ENCODE results near the gene SOX6. TPM values are rescaled to one million over a fixed set of nuclear protein-coding genes. Genes with fewer than 3 reads are reported as not detected.
"Not testable (repeated sequence)": the region's sequence is repeated elsewhere in the genome, so short reads cannot be mapped to it uniquely, and the experiment has no call there.

SOX6 gene
- total RNA-seq, 1 donor from 2014 or later = not detected

- Mint-ChIP-seq H3K9me3 (no peaks in the 10 kb centered on the region), H3K36me3 (ENCODE audit: low read depth) (no peaks in the 10 kb centered on the region), H3K27me3 (no peaks in the 10 kb centered on the region), H3K4me3 (no peak overlapping the region), H3K27ac (no peak overlapping the region), H3K4me1 (no peaks in the 10 kb centered on the region)
- DNase-seq = no peak
- intact Hi-C loops (cut with micrococcal nuclease) = no loop called here
Observed at GRCh38 chr11:16037179-16037578, 319.2 kb downstream of the SOX6 start.

- no peaks in the 10 kb centered on the region for H3K36me3 Mint-ChIP-seq (ENCODE audit: low read depth)
- H3K4me3 Mint-ChIP-seq = no peak overlapping the region
- no peak overlapping the region for H3K27ac Mint-ChIP-seq
- H3K4me1 Mint-ChIP-seq = no peaks in the 10 kb centered on the region
- intact Hi-C loops (cut with micrococcal nuclease) = no loop called here
- H3K27me3 Mint-ChIP-seq = no peaks in the 10 kb centered on the region
- no peaks in the 10 kb centered on the region for H3K9me3 Mint-ChIP-seq
- DNase-seq = no peak
Observed at GRCh38 chr11:16036218-16036617, 320.1 kb downstream of the SOX6 start.

- no peak for DNase-seq
- no peaks in the 10 kb centered on the region for H3K9me3 Mint-ChIP-seq
- no peaks in the 10 kb centered on the region for H3K4me1 Mint-ChIP-seq
- H3K27me3 Mint-ChIP-seq = no peaks in the 10 kb centered on the region
- intact Hi-C loops (cut with micrococcal nuclease) = no loop called here
- H3K4me3 Mint-ChIP-seq = no peak overlapping the region
- no peaks in the 10 kb centered on the region for H3K36me3 Mint-ChIP-seq (ENCODE audit: low read depth)
- H3K27ac Mint-ChIP-seq = no peak overlapping the region
Observed at GRCh38 chr11:16034074-16034473, 322.3 kb downstream of the SOX6 start.

- no peak for DNase-seq
- H3K36me3 Mint-ChIP-seq (ENCODE audit: low read depth) = no peaks in the 10 kb centered on the region
- intact Hi-C loops (cut with micrococcal nuclease) = no loop called here
- H3K27ac Mint-ChIP-seq = no peak overlapping the region
- H3K27me3 Mint-ChIP-seq = no peaks in the 10 kb centered on the region
- no peak overlapping the region for H3K4me3 Mint-ChIP-seq
- H3K9me3 Mint-ChIP-seq = no peaks in the 10 kb centered on the region
- no peaks in the 10 kb centered on the region for H3K4me1 Mint-ChIP-seq
Observed at GRCh38 chr11:16032974-16033373, 323.4 kb downstream of the SOX6 start.

- Mint-ChIP-seq H3K36me3 (ENCODE audit: low read depth) (no peaks in the 10 kb centered on the region), H3K4me1 (no peaks in the 10 kb centered on the region), H3K4me3 (no peak overlapping the region), H3K27me3 (no peaks in the 10 kb centered on the region), H3K9me3 (no peaks in the 10 kb centered on the region), H3K27ac (no peak overlapping the region)
- no peak for DNase-seq
- intact Hi-C loops (cut with micrococcal nuclease) = no loop called here
Observed at GRCh38 chr11:16031210-16031609, 325.1 kb downstream of the SOX6 start.

GRCh38 chr11:16030664-16031063, 325.7 kb downstream of the SOX6 start:
- Mint-ChIP-seq H3K27me3 (no peaks in the 10 kb centered on the region), H3K4me3 (no peak overlapping the region), H3K27ac (no peak overlapping the region), H3K9me3 (no peaks in the 10 kb centered on the region), H3K4me1 (no peaks in the 10 kb centered on the region), H3K36me3 (ENCODE audit: low read depth) (no peaks in the 10 kb centered on the region)
- intact Hi-C loops (cut with micrococcal nuclease) = no loop called here
- DNase-seq = no peak

- H3K27ac Mint-ChIP-seq; H3K9me3 Mint-ChIP-seq; H3K36me3 Mint-ChIP-seq (ENCODE audit: low read depth); intact Hi-C loops (cut with micrococcal nuclease); DNase-seq; H3K4me1 Mint-ChIP-seq; H3K4me3 Mint-ChIP-seq; H3K27me3 Mint-ChIP-seq: not testable (repeated sequence)
Observed at GRCh38 chr11:16029151-16029550, 327.2 kb downstream of the SOX6 start.

- DNase-seq = no peak
- intact Hi-C loops (cut with micrococcal nuclease) = no loop called here
- no peaks in the 10 kb centered on the region for H3K9me3 Mint-ChIP-seq
- H3K4me3 Mint-ChIP-seq = no peak overlapping the region
- H3K4me1 Mint-ChIP-seq = no peaks in the 10 kb centered on the region
- H3K27ac Mint-ChIP-seq = no peak overlapping the region
- H3K36me3 Mint-ChIP-seq (ENCODE audit: low read depth) = no peaks in the 10 kb centered on the region
- H3K27me3 Mint-ChIP-seq = no peaks in the 10 kb centered on the region
Observed at GRCh38 chr11:16028419-16028818, 327.9 kb downstream of the SOX6 start.

- Mint-ChIP-seq H3K9me3 (no peaks in the 10 kb centered on the region), H3K27ac (no peak overlapping the region), H3K27me3 (no peaks in the 10 kb centered on the region), H3K4me3 (no peak overlapping the region), H3K36me3 (ENCODE audit: low read depth) (no peaks in the 10 kb centered on the region), H3K4me1 (no peaks in the 10 kb centered on the region)
- no peak for DNase-seq
- intact Hi-C loops (cut with micrococcal nuclease) = no loop called here
Observed at GRCh38 chr11:16027621-16028020, 328.7 kb downstream of the SOX6 start.

GRCh38 chr11:16026849-16027248, 329.5 kb downstream of the SOX6 start:
- Mint-ChIP-seq H3K36me3 (ENCODE audit: low read depth) (no peaks in the 10 kb centered on the region), H3K4me1 (no peaks in the 10 kb centered on the region), H3K9me3 (no peaks in the 10 kb centered on the region), H3K4me3 (no peak overlapping the region), H3K27me3 (no peaks in the 10 kb centered on the region), H3K27ac (no peak overlapping the region)
- no peak for DNase-seq
- intact Hi-C loops (cut with micrococcal nuclease) = no loop called here

GRCh38 chr11:16018931-16019330, 337.4 kb downstream of the SOX6 start:
- no peak for DNase-seq
- H3K4me1 Mint-ChIP-seq = no peaks in the 10 kb centered on the region
- H3K4me3 Mint-ChIP-seq = no peak overlapping the region
- no peaks in the 10 kb centered on the region for H3K9me3 Mint-ChIP-seq
- H3K27ac Mint-ChIP-seq = no peak overlapping the region
- H3K36me3 Mint-ChIP-seq (ENCODE audit: low read depth) = no peaks in the 10 kb centered on the region
- no peaks in the 10 kb centered on the region for H3K27me3 Mint-ChIP-seq
- intact Hi-C loops (cut with micrococcal nuclease) = no loop called here

- intact Hi-C loops (cut with micrococcal nuclease) = no loop called here
- Mint-ChIP-seq H3K4me3 (no peak overlapping the region), H3K27me3 (no peaks in the 10 kb centered on the region), H3K27ac (no peak overlapping the region), H3K9me3 (no peaks in the 10 kb centered on the region), H3K36me3 (ENCODE audit: low read depth) (no peaks in the 10 kb centered on the region), H3K4me1 (no peaks in the 10 kb centered on the region)
- no peak for DNase-seq
Observed at GRCh38 chr11:16016468-16016829, 339.9 kb downstream of the SOX6 start.

GRCh38 chr11:16015741-16016467, 340.4 kb downstream of the SOX6 start:
- H3K27ac Mint-ChIP-seq = no peak overlapping the region
- no peak overlapping the region for H3K4me3 Mint-ChIP-seq
- H3K27me3 Mint-ChIP-seq = no peaks in the 10 kb centered on the region
- H3K4me1 Mint-ChIP-seq = no peaks in the 10 kb centered on the region
- no peak for DNase-seq
- intact Hi-C loops (cut with micrococcal nuclease) = no loop called here
- no peaks in the 10 kb centered on the region for H3K36me3 Mint-ChIP-seq (ENCODE audit: low read depth)
- H3K9me3 Mint-ChIP-seq = no peaks in the 10 kb centered on the region

GRCh38 chr11:16013649-16014275, 342.6 kb downstream of the SOX6 start:
- intact Hi-C loops (cut with micrococcal nuclease) = no loop called here
- H3K36me3 Mint-ChIP-seq (ENCODE audit: low read depth) = no peaks in the 10 kb centered on the region
- no peaks in the 10 kb centered on the region for H3K27me3 Mint-ChIP-seq
- no peak overlapping the region for H3K27ac Mint-ChIP-seq
- DNase-seq = no peak
- H3K4me1 Mint-ChIP-seq = no peaks in the 10 kb centered on the region
- H3K4me3 Mint-ChIP-seq = no peak overlapping the region
- H3K9me3 Mint-ChIP-seq = no peaks in the 10 kb centered on the region

GRCh38 chr11:16013242-16013641, 343.1 kb downstream of the SOX6 start:
- intact Hi-C loops (cut with micrococcal nuclease) = no loop called here
- no peak for DNase-seq
- Mint-ChIP-seq H3K4me1 (no peaks in the 10 kb centered on the region), H3K4me3 (no peak overlapping the region), H3K27ac (no peak overlapping the region), H3K36me3 (ENCODE audit: low read depth) (no peaks in the 10 kb centered on the region), H3K27me3 (no peaks in the 10 kb centered on the region), H3K9me3 (no peaks in the 10 kb centered on the region)
